ENCODE data around the gene BLMH.

BLMH gene

GRCh38 chr17:30248786-30249185 lies 43.0 kb downstream of the BLMH start:
- H3K79me2 ChIP-seq (ENCODE audit: control insufficient read depth, low read length) = no peaks in the 10 kb centered on the region
- no peak overlapping the region for H3K4me3 ChIP-seq (ENCODE audit: low read length)
- H3K36me3 ChIP-seq (ENCODE audit: control insufficient read depth, low read length) = peaks cover 67% of the 10 kb centered on the region
- no peaks in the 10 kb centered on the region for H3K27me3 ChIP-seq (ENCODE audit: control insufficient read depth, low read length)
- H3K4me1 ChIP-seq (ENCODE audit: control insufficient read depth, low read length) = no peaks in the 10 kb centered on the region
- H3K9me2 ChIP-seq (replicated peaks; ENCODE audit: control insufficient read depth, low read length) = no peaks in the 10 kb centered on the region
- H3K27ac ChIP-seq (ENCODE audit: low read depth, low read length) = no peak overlapping the region
- TF ChIP-seq CTCF (IDR thresholded peaks at IDR 0.05; ENCODE audit: low read depth, low read length, poor library complexity, severe bottlenecking) = no peak
- no peak for TF ChIP-seq EZH2phosphoT487 (IDR thresholded peaks at IDR 0.05; ENCODE audit: borderline replicate concordance, low read length)
- no peak overlapping the region for H3K4me2 ChIP-seq (ENCODE audit: low read length)
- H3F3A ChIP-seq (ENCODE audit: control insufficient read depth, insufficient read depth) = peaks cover 3% of the 10 kb centered on the region; the same call in 1 of the 2 replicates
- H3K9me3 ChIP-seq (ENCODE audit: control insufficient read depth, insufficient read depth, low read length) = no peaks in the 10 kb centered on the region
- no peaks in the 10 kb centered on the region for H4K20me1 ChIP-seq (ENCODE audit: control insufficient read depth, insufficient read depth, low read depth, low read length)

- peaks cover 48% of the 10 kb centered on the region for H3K36me3 ChIP-seq (ENCODE audit: control insufficient read depth, low read length)
- H3K4me2 ChIP-seq (ENCODE audit: low read length) = no peak overlapping the region
- H3K9me3 ChIP-seq (ENCODE audit: control insufficient read depth, insufficient read depth, low read length) = no peaks in the 10 kb centered on the region
- H3F3A ChIP-seq (ENCODE audit: control insufficient read depth, insufficient read depth) = peaks cover 3% of the 10 kb centered on the region; the same call in 1 of the 2 replicates
- TF ChIP-seq EZH2phosphoT487 (IDR thresholded peaks at IDR 0.05; ENCODE audit: borderline replicate concordance, low read length) (no peak), CTCF (IDR thresholded peaks at IDR 0.05; ENCODE audit: low read depth, low read length, poor library complexity, severe bottlenecking) (no peak)
- no peak overlapping the region for H3K4me3 ChIP-seq (ENCODE audit: low read length)
- H3K27ac ChIP-seq (ENCODE audit: low read depth, low read length) = no peak overlapping the region
- no peaks in the 10 kb centered on the region for H3K4me1 ChIP-seq (ENCODE audit: control insufficient read depth, low read length)
- no peaks in the 10 kb centered on the region; the same call in 1 of the 2 replicates for H4K20me1 ChIP-seq (ENCODE audit: control insufficient read depth, insufficient read depth, low read depth, low read length)
- H3K9me2 ChIP-seq (replicated peaks; ENCODE audit: control insufficient read depth, low read length) = no peaks in the 10 kb centered on the region
- no peaks in the 10 kb centered on the region for H3K27me3 ChIP-seq (ENCODE audit: control insufficient read depth, low read length)
- H3K79me2 ChIP-seq (ENCODE audit: control insufficient read depth, low read length) = no peaks in the 10 kb centered on the region
Measured at GRCh38 chr17:30246460-30246859, 45.3 kb downstream of the BLMH start.

- H3K27ac ChIP-seq (ENCODE audit: low read depth, low read length) = no peak overlapping the region
- H3K36me3 ChIP-seq (ENCODE audit: control insufficient read depth, low read length) = peaks cover 32% of the 10 kb centered on the region
- H3K79me2 ChIP-seq (ENCODE audit: control insufficient read depth, low read length) = no peaks in the 10 kb centered on the region
- peaks cover 3% of the 10 kb centered on the region; the same call in 1 of the 2 replicates for H3F3A ChIP-seq (ENCODE audit: control insufficient read depth, insufficient read depth)
- no peaks in the 10 kb centered on the region; the same call in 1 of the 2 replicates for H4K20me1 ChIP-seq (ENCODE audit: control insufficient read depth, insufficient read depth, low read depth, low read length)
- H3K27me3 ChIP-seq (ENCODE audit: control insufficient read depth, low read length) = no peaks in the 10 kb centered on the region
- H3K4me3 ChIP-seq (ENCODE audit: low read length) = no peak overlapping the region
- no peaks in the 10 kb centered on the region for H3K4me1 ChIP-seq (ENCODE audit: control insufficient read depth, low read length)
- H3K4me2 ChIP-seq (ENCODE audit: low read length) = no peak overlapping the region
- no peaks in the 10 kb centered on the region for H3K9me3 ChIP-seq (ENCODE audit: control insufficient read depth, insufficient read depth, low read length)
- TF ChIP-seq CTCF (IDR thresholded peaks at IDR 0.05; ENCODE audit: low read depth, low read length, poor library complexity, severe bottlenecking) (no peak), EZH2phosphoT487 (IDR thresholded peaks at IDR 0.05; ENCODE audit: borderline replicate concordance, low read length) (no peak)
- no peaks in the 10 kb centered on the region for H3K9me2 ChIP-seq (replicated peaks; ENCODE audit: control insufficient read depth, low read length)
Measured at GRCh38 chr17:30244853-30245385, 46.8 kb downstream of the BLMH start.

Measured in DOHH2 (cell line).